Hepatocyte (in vitro differentiated cells): ENCODE data around the gene IL15. TPM values are rescaled to one million over a fixed set of nuclear protein-coding genes. Genes with fewer than 3 reads are reported as not detected.

ENCODE experiments used
- DNase-seq: peaks from one replicate; pipeline ENCODE4 v3.0.0-alpha.2; 2016; ENCODE audit warnings: low spot score
- H2AFZ ChIP-seq: fragments of 200-600 bp; sonication (generic); 2 replicates; pipeline ENCODE4 v1.6.0; 2016; ENCODE audit warnings: antibody characterized with exemption, mild to moderate bottlenecking
- H3K27ac ChIP-seq: fragments of 200-600 bp; sonication (generic); 2 replicates; pipeline ENCODE4 v1.5.1; 2016; ENCODE audit warnings: mild to moderate bottlenecking
- H3K27me3 ChIP-seq: fragments of 200-600 bp; sonication (generic); 2 replicates; pipeline ENCODE4 v1.6.1; 2016
- H3K36me3 ChIP-seq: fragments of 200-600 bp; sonication (generic); replicated peaks from 2 replicates; pipeline ENCODE4 v1.5.1; 2016; ENCODE audit warnings: low read depth; ENCODE audit not compliant: insufficient read depth
- H3K4me1 ChIP-seq: fragments of 200-600 bp; sonication (generic); 2 replicates; pipeline ENCODE4 v1.5.1; 2016; ENCODE audit warnings: mild to moderate bottlenecking, moderate library complexity; ENCODE audit not compliant: insufficient read depth
- H3K4me2 ChIP-seq: fragments of 200-600 bp; sonication (generic); 2 replicates; pipeline ENCODE4 v1.6.0; 2016
- H3K4me3 ChIP-seq: fragments of 200-600 bp; sonication (generic); 2 replicates; pipeline ENCODE4 v1.5.1; 2016; ENCODE audit warnings: mild to moderate bottlenecking
- H3K79me2 ChIP-seq: fragments of 200-600 bp; sonication (generic); 2 replicates; pipeline ENCODE4 v1.6.0; 2017; ENCODE audit warnings: mild to moderate bottlenecking
- H3K9me2 ChIP-seq: fragments of 200-600 bp; sonication (generic); replicated peaks from 2 replicates; pipeline ENCODE4 v1.6.0; 2017; ENCODE audit warnings: mild to moderate bottlenecking; ENCODE audit not compliant: insufficient read depth
- H3K9me3 ChIP-seq: fragments of 200-600 bp; sonication (generic); 2 replicates; pipeline ENCODE4 v1.5.1; 2016; ENCODE audit warnings: low read depth, mild to moderate bottlenecking
- H4K20me1 ChIP-seq: fragments of 200-600 bp; sonication (generic); 2 replicates; pipeline ENCODE4 v1.6.0; 2016; ENCODE audit warnings: mild to moderate bottlenecking; ENCODE audit not compliant: insufficient read depth, poor library complexity, severe bottlenecking
- EZH2 ChIP-seq: fragments of 200-600 bp; sonication (generic); IDR thresholded peaks from 2 replicates; pipeline ENCODE4 v1.6.1; 2016; ENCODE audit warnings: antibody characterized with exemption, mild to moderate bottlenecking, borderline replicate concordance
- EZH2phosphoT487 ChIP-seq: fragments of 200-600 bp; sonication (generic); IDR thresholded peaks from one replicate; pipeline ENCODE4 v1.6.1; 2018; ENCODE audit warnings: antibody characterized with exemption, mild to moderate bottlenecking, low read depth, moderate library complexity; ENCODE audit not compliant: unreplicated experiment, severe bottlenecking
- WGBS: methylation state at CpG from one replicate; pipeline ENCODE4 v1.1.6; 2016; ENCODE audit warnings: low lambda C conversion rate; ENCODE audit errors: missing lambda C conversion rate; 5-methylcytosine and 5-hydroxymethylcytosine counted together
- polyA plus RNA-seq: library from polyadenylated mRNA; unstranded; fragments of >200 nt; fragmentation: Nextera tagmentation; extraction: Ambion mirVana; gene quantifications from 2 replicates; pipeline ENCODE4 v1.2.1, GENCODE V29; 2016
- total RNA-seq: library from RNA; depleted of rRNA; stranded (reverse); fragments of >200 nt; gene quantifications from 2 replicates; pipeline ENCODE4 v1.2.3, GENCODE V29; 2014
- TF ChIP-seq, protein P1 (sequence below): fragments of 200-600 bp; sonication (generic); IDR thresholded peaks from 2 replicates; pipeline ENCODE4 v1.5.1; 2016; ENCODE audit warnings: antibody characterized with exemption, mild to moderate bottlenecking; ENCODE audit not compliant: poor library complexity

Gene IL15
- total and polyA plus RNA-seq, 2 experiments from 2014 or later = 0.83 to 5.0 TPM

DNA sequence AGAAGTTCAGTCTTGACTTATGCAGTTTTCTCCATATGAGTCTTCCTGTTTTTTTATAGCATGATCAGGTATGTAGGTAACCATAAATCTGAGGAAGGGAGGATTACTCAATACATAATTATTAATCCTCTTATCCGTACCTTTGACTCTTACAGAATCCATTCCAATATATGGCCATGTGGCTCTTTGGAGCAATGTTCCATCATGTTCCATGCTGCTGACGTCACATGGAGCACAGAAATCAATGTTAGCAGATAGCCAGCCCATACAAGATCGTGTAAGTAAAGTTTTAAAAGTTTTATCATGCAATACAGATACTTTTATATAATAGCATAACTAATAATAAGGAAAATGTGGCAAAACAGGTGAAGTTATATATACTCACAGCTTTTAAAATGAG lies 19.6 kb downstream of the IL15 start:
- Histone ChIP-seq H3K4me3 (no peak overlapping the region), H3K9me2 (no peaks in the 10 kb centered on the region), H3K79me2 (no peaks in the 10 kb centered on the region), H3K4me2 (no peak overlapping the region), H3K9me3 (no peaks in the 10 kb centered on the region), H4K20me1 (no peaks in the 10 kb centered on the region), H3K4me1 (no peaks in the 10 kb centered on the region), H2AFZ (no peak overlapping the region), H3K36me3 (no peaks in the 10 kb centered on the region), H3K27ac (no peak overlapping the region), H3K27me3 (no peaks in the 10 kb centered on the region)
- 83% methylated on average over 3 of the region's 3 CpGs for WGBS
- TF ChIP-seq EZH2 = no peak
- TF ChIP-seq EZH2phosphoT487 = no peak
- TF ChIP-seq, protein P1, sequence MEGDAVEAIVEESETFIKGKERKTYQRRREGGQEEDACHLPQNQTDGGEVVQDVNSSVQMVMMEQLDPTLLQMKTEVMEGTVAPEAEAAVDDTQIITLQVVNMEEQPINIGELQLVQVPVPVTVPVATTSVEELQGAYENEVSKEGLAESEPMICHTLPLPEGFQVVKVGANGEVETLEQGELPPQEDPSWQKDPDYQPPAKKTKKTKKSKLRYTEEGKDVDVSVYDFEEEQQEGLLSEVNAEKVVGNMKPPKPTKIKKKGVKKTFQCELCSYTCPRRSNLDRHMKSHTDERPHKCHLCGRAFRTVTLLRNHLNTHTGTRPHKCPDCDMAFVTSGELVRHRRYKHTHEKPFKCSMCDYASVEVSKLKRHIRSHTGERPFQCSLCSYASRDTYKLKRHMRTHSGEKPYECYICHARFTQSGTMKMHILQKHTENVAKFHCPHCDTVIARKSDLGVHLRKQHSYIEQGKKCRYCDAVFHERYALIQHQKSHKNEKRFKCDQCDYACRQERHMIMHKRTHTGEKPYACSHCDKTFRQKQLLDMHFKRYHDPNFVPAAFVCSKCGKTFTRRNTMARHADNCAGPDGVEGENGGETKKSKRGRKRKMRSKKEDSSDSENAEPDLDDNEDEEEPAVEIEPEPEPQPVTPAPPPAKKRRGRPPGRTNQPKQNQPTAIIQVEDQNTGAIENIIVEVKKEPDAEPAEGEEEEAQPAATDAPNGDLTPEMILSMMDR = no peak
- no peak for DNase-seq

DNA sequence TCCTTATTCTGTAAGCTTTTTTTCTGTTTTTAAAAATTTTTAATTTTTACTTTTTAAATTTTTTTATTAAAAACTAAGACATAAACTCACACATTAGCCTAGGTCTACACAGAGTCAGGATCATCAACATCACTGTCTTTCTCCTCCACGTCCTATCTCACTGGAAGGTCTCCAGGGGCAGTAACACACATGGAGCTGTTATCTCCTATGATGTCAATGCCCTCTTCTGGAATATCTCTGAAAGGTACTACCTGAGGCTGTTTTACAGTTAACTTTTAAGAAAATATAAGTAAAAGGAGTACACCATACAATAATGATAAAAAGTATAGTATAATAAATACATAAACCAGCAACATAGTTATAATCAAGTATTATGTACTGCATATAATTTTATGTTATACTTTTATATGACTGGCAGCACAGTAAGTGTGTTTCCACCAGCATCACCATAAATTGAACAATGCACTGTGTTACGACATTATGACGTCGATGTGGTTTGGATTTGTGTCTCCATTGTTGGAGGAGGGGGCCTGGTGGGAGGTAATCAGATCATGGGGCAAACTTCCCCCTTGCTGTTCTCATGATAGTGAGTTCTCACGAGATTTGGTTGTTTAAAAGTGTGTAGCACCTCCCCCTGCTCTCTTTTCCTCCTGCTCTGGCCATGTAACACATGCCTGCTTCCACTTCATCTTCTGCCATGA lies 21.3 kb downstream of the IL15 start:
- Histone ChIP-seq H3K4me2 (no peak overlapping the region), H2AFZ (no peak overlapping the region), H3K4me3 (no peak overlapping the region), H3K27me3 (no peaks in the 10 kb centered on the region), H3K4me1 (no peaks in the 10 kb centered on the region), H3K36me3 (no peaks in the 10 kb centered on the region), H3K9me3 (no peaks in the 10 kb centered on the region), H3K27ac (no peak overlapping the region), H3K79me2 (no peaks in the 10 kb centered on the region), H4K20me1 (no peaks in the 10 kb centered on the region), H3K9me2 (no peaks in the 10 kb centered on the region)
- TF ChIP-seq, protein P1 = no peak
- TF ChIP-seq EZH2phosphoT487 (no peak), EZH2 (no peak)
- WGBS = 77% methylated on average over 5 of the region's 5 CpGs
- no peak for DNase-seq

DNA sequence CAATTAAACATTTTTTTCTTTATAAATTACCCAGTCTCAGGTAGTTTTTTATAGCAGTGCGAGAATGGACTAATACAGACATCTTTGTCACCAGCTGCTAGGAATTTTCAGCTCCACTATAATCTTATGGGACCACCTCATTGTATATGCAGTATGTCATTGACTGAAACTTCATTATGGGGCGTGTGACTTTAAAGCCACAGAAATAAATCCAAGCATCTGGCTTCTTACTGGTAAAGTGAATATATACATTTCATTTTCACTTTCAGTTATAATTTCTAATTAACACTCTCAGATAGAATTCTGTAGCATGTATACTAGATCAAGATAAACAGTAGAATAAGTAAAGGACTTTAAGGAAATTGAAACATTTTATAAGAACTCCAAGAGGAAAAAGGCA lies 21.9 kb downstream of the IL15 start:
- H3K79me2 ChIP-seq = no peaks in the 10 kb centered on the region
- no peak overlapping the region for H3K27ac ChIP-seq
- no peaks in the 10 kb centered on the region for H3K27me3 ChIP-seq
- no peak overlapping the region for H3K4me2 ChIP-seq
- no peaks in the 10 kb centered on the region for H3K9me2 ChIP-seq
- no peaks in the 10 kb centered on the region for H3K36me3 ChIP-seq
- 94% methylated on average over 2 of the region's 2 CpGs for WGBS
- TF ChIP-seq EZH2phosphoT487 (no peak), EZH2 (no peak)
- TF ChIP-seq, protein P1 = no peak
- no peak overlapping the region for H2AFZ ChIP-seq
- no peaks in the 10 kb centered on the region for H3K4me1 ChIP-seq
- H3K9me3 ChIP-seq = no peaks in the 10 kb centered on the region
- H4K20me1 ChIP-seq = no peaks in the 10 kb centered on the region
- no peak overlapping the region for H3K4me3 ChIP-seq
- DNase-seq = no peak
